ENCODE measurements around the gene TEKT3.
A peak's percentile ranks its signal among the peaks of the same experiment; 100 is the strongest.

TEKT3 gene

GRCh38 chr17:15281909-15282308 lies 59.5 kb downstream of the TEKT3 start:
- peaks cover 4% of the 10 kb centered on the region; the same call in 1 of the 2 replicates for H3K9me3 ChIP-seq (ENCODE audit: control insufficient read depth, insufficient read depth, low read depth, low read length)
- H3K4me3 ChIP-seq (ENCODE audit: low read depth, low read length): no peak overlapping the region
- no peak overlapping the region for H3K27ac ChIP-seq (ENCODE audit: low read depth, low read length)
- H3K4me1 ChIP-seq (ENCODE audit: control insufficient read depth, insufficient read depth, low read length): peaks cover 9% of the 10 kb centered on the region
- H3K27me3 ChIP-seq (ENCODE audit: control insufficient read depth, insufficient read depth, low read length): no peaks in the 10 kb centered on the region; the same call in 1 of the 2 replicates
- H3K9ac ChIP-seq (ENCODE audit: low read length): no peak overlapping the region
- no peaks in the 10 kb centered on the region for H3K36me3 ChIP-seq (ENCODE audit: control insufficient read depth, insufficient read depth, low read length)

DNA sequence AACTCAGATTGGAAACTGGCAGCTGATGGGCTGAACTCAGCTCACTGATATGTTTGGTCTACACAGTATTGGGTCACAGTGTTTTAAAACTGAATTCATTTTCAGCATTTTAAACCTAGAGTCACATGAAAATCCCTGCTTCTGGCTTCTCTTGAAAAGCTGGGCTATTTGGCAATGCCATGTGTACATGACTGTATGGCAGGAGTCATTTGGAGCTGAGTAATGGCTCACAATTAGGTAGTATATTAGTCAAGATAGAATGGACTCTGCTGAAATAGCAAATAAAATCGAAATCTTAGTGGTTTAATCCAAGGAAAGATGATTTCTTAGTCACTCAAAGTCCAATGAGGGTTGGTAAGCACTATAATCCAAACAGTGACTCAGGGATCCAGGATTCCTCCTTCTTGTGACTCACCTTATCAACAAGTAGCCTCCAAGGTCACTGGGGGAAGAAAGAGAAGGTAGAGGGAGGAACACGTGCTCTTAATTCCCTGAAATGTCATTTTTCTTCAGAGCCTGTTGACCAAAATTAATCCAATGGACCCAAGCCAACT lies 62.4 kb downstream of the TEKT3 start:
- no peak overlapping the region for H3K9ac ChIP-seq (ENCODE audit: low read length)
- H3K27me3 ChIP-seq (ENCODE audit: control insufficient read depth, insufficient read depth, low read length): no peaks in the 10 kb centered on the region; the same call in 1 of the 2 replicates
- peaks cover 9% of the 10 kb centered on the region for H3K4me1 ChIP-seq (ENCODE audit: control insufficient read depth, insufficient read depth, low read length)
- no peaks in the 10 kb centered on the region for H3K36me3 ChIP-seq (ENCODE audit: control insufficient read depth, insufficient read depth, low read length)
- peaks cover 7% of the 10 kb centered on the region for H3K9me3 ChIP-seq (ENCODE audit: control insufficient read depth, insufficient read depth, low read depth, low read length)
- H3K27ac ChIP-seq (ENCODE audit: low read depth, low read length): no peak overlapping the region
- H3K4me3 ChIP-seq (ENCODE audit: low read depth, low read length): no peak overlapping the region

GRCh38 chr17:15278380-15278779 lies 63.0 kb downstream of the TEKT3 start:
- no peak overlapping the region for H3K27ac ChIP-seq (ENCODE audit: low read depth, low read length)

DNA sequence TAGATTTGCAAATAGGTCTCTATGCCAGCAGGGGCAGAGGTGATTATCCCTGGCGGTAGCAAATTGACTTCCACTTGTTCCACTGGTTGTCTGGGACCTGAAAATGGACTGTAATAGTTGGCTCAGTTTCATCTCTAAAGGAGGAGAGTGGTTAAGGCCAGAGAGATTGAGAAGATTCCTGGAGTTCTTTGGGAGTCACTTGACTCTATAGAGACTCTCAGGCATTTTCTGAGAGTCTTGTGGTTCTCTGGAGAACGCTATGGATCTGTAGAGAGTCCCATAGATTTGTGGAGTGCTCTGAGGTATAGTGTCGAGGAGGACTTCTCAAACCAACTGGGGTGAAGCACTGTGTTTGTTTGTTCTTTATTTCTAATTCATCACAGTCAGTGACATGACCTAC lies 67.4 kb downstream of the TEKT3 start:
- H3K36me3 ChIP-seq (ENCODE audit: control insufficient read depth, insufficient read depth, low read length): no peaks in the 10 kb centered on the region
- no peak overlapping the region for H3K4me3 ChIP-seq (ENCODE audit: low read depth, low read length)
- H3K27ac ChIP-seq (ENCODE audit: low read depth, low read length): no peak overlapping the region
- H3K27me3 ChIP-seq (ENCODE audit: control insufficient read depth, insufficient read depth, low read length): peaks cover 8% of the 10 kb centered on the region; the same call in 1 of the 2 replicates
- H3K4me1 ChIP-seq (ENCODE audit: control insufficient read depth, insufficient read depth, low read length): peaks cover 9% of the 10 kb centered on the region
- no peak overlapping the region for H3K9ac ChIP-seq (ENCODE audit: low read length)
- H3K9me3 ChIP-seq (ENCODE audit: control insufficient read depth, insufficient read depth, low read depth, low read length): peaks cover 8% of the 10 kb centered on the region

More at GRCh38 chr17:15278380-15278779, 63.0 kb downstream of the TEKT3 start:
- Histone ChIP-seq H3K4me3 (ENCODE audit: low read depth, low read length) (peak overlapping the region; percentile 4; the same call in 1 of the 2 replicates), H3K27me3 (ENCODE audit: control insufficient read depth, insufficient read depth, low read length) (no peaks in the 10 kb centered on the region; the same call in 1 of the 2 replicates), H3K9me3 (ENCODE audit: control insufficient read depth, insufficient read depth, low read depth, low read length) (peaks cover 12% of the 10 kb centered on the region), H3K4me1 (ENCODE audit: control insufficient read depth, insufficient read depth, low read length) (peaks cover 9% of the 10 kb centered on the region), H3K9ac (ENCODE audit: low read length) (no peak overlapping the region), H3K36me3 (ENCODE audit: control insufficient read depth, insufficient read depth, low read length) (no peaks in the 10 kb centered on the region)

- H3K27ac ChIP-seq (ENCODE audit: low read depth, low read length): no peak overlapping the region
- no peaks in the 10 kb centered on the region for H3K36me3 ChIP-seq (ENCODE audit: control insufficient read depth, insufficient read depth, low read length)
- H3K9me3 ChIP-seq (ENCODE audit: control insufficient read depth, insufficient read depth, low read depth, low read length): peaks cover 8% of the 10 kb centered on the region
- H3K4me1 ChIP-seq (ENCODE audit: control insufficient read depth, insufficient read depth, low read length): peaks cover 5% of the 10 kb centered on the region
- H3K9ac ChIP-seq (ENCODE audit: low read length): no peak overlapping the region
- H3K27me3 ChIP-seq (ENCODE audit: control insufficient read depth, insufficient read depth, low read length): peaks cover 13% of the 10 kb centered on the region; the same call in 1 of the 2 replicates
- no peak overlapping the region for H3K4me3 ChIP-seq (ENCODE audit: low read depth, low read length)
Observed at GRCh38 chr17:15273141-15273793, 68.1 kb downstream of the TEKT3 start.

- H3K27me3 ChIP-seq (ENCODE audit: control insufficient read depth, insufficient read depth, low read length): peaks cover 19% of the 10 kb centered on the region
- no peak overlapping the region for H3K27ac ChIP-seq (ENCODE audit: low read depth, low read length)
- no peaks in the 10 kb centered on the region for H3K36me3 ChIP-seq (ENCODE audit: control insufficient read depth, insufficient read depth, low read length)
- no peak overlapping the region for H3K4me3 ChIP-seq (ENCODE audit: low read depth, low read length)
- peaks cover 8% of the 10 kb centered on the region for H3K9me3 ChIP-seq (ENCODE audit: control insufficient read depth, insufficient read depth, low read depth, low read length)
- no peak overlapping the region for H3K9ac ChIP-seq (ENCODE audit: low read length)
- no peaks in the 10 kb centered on the region for H3K4me1 ChIP-seq (ENCODE audit: control insufficient read depth, insufficient read depth, low read length)
Observed at GRCh38 chr17:15271741-15272140, 69.7 kb downstream of the TEKT3 start.

- no peaks in the 10 kb centered on the region for H3K36me3 ChIP-seq (ENCODE audit: control insufficient read depth, insufficient read depth, low read length)
- H3K4me3 ChIP-seq (ENCODE audit: low read depth, low read length): no peak overlapping the region
- H3K9me3 ChIP-seq (ENCODE audit: control insufficient read depth, insufficient read depth, low read depth, low read length): peaks cover 8% of the 10 kb centered on the region
- H3K27me3 ChIP-seq (ENCODE audit: control insufficient read depth, insufficient read depth, low read length): peaks cover 29% of the 10 kb centered on the region
- no peak overlapping the region for H3K27ac ChIP-seq (ENCODE audit: low read depth, low read length)
- no peak overlapping the region for H3K9ac ChIP-seq (ENCODE audit: low read length)
- no peaks in the 10 kb centered on the region for H3K4me1 ChIP-seq (ENCODE audit: control insufficient read depth, insufficient read depth, low read length)
Observed at GRCh38 chr17:15270628-15271381, 70.6 kb downstream of the TEKT3 start.

- no peak overlapping the region for H3K27ac ChIP-seq (ENCODE audit: low read depth, low read length)
- H3K4me3 ChIP-seq (ENCODE audit: low read depth, low read length): no peak overlapping the region
- H3K9me3 ChIP-seq (ENCODE audit: control insufficient read depth, insufficient read depth, low read depth, low read length): peaks cover 8% of the 10 kb centered on the region
- H3K36me3 ChIP-seq (ENCODE audit: control insufficient read depth, insufficient read depth, low read length): no peaks in the 10 kb centered on the region
- peaks cover 40% of the 10 kb centered on the region for H3K27me3 ChIP-seq (ENCODE audit: control insufficient read depth, insufficient read depth, low read length)
- H3K9ac ChIP-seq (ENCODE audit: low read length): no peak overlapping the region
- no peaks in the 10 kb centered on the region for H3K4me1 ChIP-seq (ENCODE audit: control insufficient read depth, insufficient read depth, low read length)
Observed at GRCh38 chr17:15269780-15270089, 71.7 kb downstream of the TEKT3 start.

DNA sequence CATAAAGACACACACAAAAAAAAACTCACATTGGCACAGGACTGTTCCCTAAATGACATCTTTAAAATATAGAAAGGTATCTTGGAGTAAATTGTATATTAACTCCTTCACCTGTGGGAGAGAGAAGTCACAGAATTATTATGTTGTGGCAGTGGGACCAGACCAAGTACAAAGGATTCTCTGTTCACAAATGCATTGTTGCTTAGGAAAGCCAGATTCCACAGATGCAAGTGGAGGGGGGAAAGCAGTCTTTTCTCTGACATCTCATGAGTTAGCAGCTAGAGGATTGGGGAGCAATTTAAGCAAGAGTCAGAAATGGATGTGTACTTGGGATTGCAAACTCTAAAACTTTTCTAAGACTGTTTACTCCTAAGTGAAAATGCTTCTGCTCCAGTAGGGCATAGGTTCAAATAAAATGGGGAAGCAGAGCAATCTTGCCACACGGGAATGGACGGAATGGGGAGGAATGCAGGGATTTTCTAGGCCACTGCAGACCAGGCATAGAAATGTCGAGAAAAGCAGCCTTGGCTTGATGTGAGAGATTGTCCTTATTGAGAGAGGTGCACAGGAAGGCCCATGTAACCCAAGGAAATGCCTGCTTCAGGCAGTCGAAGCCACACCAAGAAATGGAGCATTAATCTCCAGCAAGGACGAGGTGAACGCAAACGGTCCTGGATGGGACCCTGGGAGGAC lies 72.2 kb downstream of the TEKT3 start:
- H3K9ac ChIP-seq (ENCODE audit: low read length): no peak overlapping the region
- H3K36me3 ChIP-seq (ENCODE audit: control insufficient read depth, insufficient read depth, low read length): no peaks in the 10 kb centered on the region
- H3K27me3 ChIP-seq (ENCODE audit: control insufficient read depth, insufficient read depth, low read length): peaks cover 45% of the 10 kb centered on the region

GRCh38 chr17:15268461-15268860 lies 72.9 kb downstream of the TEKT3 start:
- no peak overlapping the region for H3K4me3 ChIP-seq (ENCODE audit: low read depth, low read length)
- H3K9me3 ChIP-seq (ENCODE audit: control insufficient read depth, insufficient read depth, low read depth, low read length): no peaks in the 10 kb centered on the region

More for the DNA sequence above, 72.2 kb downstream of the TEKT3 start:
- peaks cover 7% of the 10 kb centered on the region for H3K9me3 ChIP-seq (ENCODE audit: control insufficient read depth, insufficient read depth, low read depth, low read length)
- no peak overlapping the region for H3K4me3 ChIP-seq (ENCODE audit: low read depth, low read length)
- no peaks in the 10 kb centered on the region for H3K4me1 ChIP-seq (ENCODE audit: control insufficient read depth, insufficient read depth, low read length)
- H3K27ac ChIP-seq (ENCODE audit: low read depth, low read length): no peak overlapping the region

More at GRCh38 chr17:15268461-15268860, 72.9 kb downstream of the TEKT3 start:
- Histone ChIP-seq H3K27ac (ENCODE audit: low read depth, low read length) (no peak overlapping the region), H3K27me3 (ENCODE audit: control insufficient read depth, insufficient read depth, low read length) (peaks cover 52% of the 10 kb centered on the region), H3K9ac (ENCODE audit: low read length) (no peak overlapping the region), H3K36me3 (ENCODE audit: control insufficient read depth, insufficient read depth, low read length) (no peaks in the 10 kb centered on the region), H3K4me1 (ENCODE audit: control insufficient read depth, insufficient read depth, low read length) (0 out of 2 replicates have a peak, but pooled peaks cover 2% of the 10 kb centered on the region)

All from HUES6 (cell line).